ENCODE results near the gene TMCC1. TPM values are rescaled to one million over a fixed set of nuclear protein-coding genes. Genes with fewer than 3 reads are reported as not detected.

The TMCC1 gene
- total RNA-seq, 2 experiments from 2014 or later, result 17.6 to 17.8 TPM

DNA sequence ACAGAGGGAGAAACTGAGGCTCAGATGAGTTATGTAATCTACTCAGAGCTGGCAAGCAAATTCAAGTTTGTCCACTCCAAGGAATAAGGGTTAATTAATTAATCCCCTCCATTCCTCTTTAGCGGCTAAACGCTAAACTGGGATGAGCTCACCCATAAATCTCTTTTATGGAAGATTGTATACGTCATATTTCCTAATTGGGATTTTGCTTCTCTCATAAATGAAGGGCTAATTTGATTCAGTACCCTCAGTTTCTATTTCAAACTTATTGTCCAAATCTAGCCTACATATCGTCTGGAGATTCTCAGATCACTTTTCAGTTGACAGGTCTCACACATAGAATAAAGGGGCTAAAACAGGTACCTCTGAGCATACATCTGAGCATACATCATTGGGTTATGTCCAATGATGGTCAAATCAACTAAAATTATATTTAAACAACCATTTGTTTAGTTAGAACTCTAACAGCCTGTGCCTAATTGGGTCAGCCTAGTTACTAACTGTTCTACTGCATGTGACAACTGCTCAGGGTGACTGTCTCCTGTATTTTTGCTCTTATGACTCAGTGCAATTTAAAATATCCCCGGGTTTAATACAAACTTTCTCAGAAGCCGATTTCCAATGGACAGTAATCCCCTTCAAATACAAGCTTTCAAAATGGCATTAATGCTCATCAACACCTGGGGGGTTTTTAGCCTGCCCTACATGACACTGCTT is 229.4 kb downstream of the TMCC1 start:
- H3K27me3 Mint-ChIP-seq, result no peaks in the 10 kb centered on the region
- ATAC-seq (no peak), DNase-seq (no peak)
- CTCF ChIA-PET, result interaction anchor here (1.1 to 1.5 kb wide), 3 partner anchors 9 to 17 kb away, joined by 3 to 5 read pairs (median 4); no protein-coding TSS in a partner anchor
- H3K4me1 Mint-ChIP-seq, result peaks cover 2% of the 10 kb centered on the region
- no peaks in the 10 kb centered on the region for H3K36me3 Mint-ChIP-seq
- H3K4me3 Mint-ChIP-seq, result no peak overlapping the region
- no peak overlapping the region for H3K27ac Mint-ChIP-seq
- H3K9me3 Mint-ChIP-seq (ENCODE audit: low read depth), result no peaks in the 10 kb centered on the region

DNA sequence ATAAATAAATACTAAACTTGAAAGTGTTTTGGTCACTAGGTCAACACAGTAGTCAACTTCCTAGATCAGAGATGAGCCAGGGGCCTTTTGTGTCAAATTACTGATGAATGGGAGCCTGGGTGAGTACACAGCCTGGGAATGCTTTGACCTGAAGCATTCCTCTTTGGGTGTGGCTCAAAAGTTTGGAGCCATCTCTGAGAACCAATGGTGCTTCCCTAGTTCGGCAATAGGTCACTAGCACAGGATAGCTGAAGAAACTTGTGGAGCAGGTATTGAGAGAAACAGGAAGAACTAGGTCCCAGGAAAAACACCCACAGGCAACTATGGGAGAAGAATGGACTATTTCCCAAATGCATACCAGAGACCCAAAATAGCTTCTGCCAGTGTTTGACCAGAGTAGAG is 230.5 kb downstream of the TMCC1 start:
- peaks cover 1% of the 10 kb centered on the region for H3K36me3 Mint-ChIP-seq
- CTCF ChIA-PET, result interaction anchor here (1.1 kb wide), 1 partner anchor 10 kb away, joined by 3 read pairs; no protein-coding TSS in a partner anchor
- no peak overlapping the region for H3K27ac Mint-ChIP-seq

DNA sequence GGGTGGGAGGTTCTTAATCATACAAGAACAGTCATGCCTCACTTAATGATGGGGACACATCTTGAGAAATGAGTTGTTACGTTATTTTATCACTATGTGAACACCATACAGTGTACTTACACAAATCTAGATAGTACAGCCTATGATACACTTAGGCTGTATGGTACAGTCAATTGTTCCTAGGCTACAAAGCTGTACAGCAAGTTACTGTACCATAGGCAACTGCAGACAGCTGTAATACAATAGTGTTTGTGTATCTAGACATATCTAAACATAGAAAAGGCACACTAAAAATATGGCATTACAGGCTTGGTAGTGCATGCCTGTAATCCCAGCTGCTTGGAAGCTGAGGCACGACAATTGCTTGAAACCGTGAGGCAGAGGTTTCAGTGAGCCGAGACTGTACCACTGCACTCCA is 231.3 kb downstream of the TMCC1 start:
- Mint-ChIP-seq H3K9me3 (ENCODE audit: low read depth) (no peaks in the 10 kb centered on the region), H3K4me1 (peaks cover 15% of the 10 kb centered on the region), H3K4me3 (no peak overlapping the region), H3K36me3 (peaks cover 1% of the 10 kb centered on the region), H3K27ac (no peak overlapping the region), H3K27me3 (no peaks in the 10 kb centered on the region)
- CTCF ChIA-PET, result no interaction called here
- DNase-seq (no peak), ATAC-seq (no peak)

More for the DNA sequence above, 230.5 kb downstream of the TMCC1 start:
- Mint-ChIP-seq H3K4me1 (peaks cover 7% of the 10 kb centered on the region), H3K4me3 (no peak overlapping the region), H3K9me3 (ENCODE audit: low read depth) (no peaks in the 10 kb centered on the region), H3K27me3 (no peaks in the 10 kb centered on the region)
- ATAC-seq (no peak), DNase-seq (no peak)

DNA sequence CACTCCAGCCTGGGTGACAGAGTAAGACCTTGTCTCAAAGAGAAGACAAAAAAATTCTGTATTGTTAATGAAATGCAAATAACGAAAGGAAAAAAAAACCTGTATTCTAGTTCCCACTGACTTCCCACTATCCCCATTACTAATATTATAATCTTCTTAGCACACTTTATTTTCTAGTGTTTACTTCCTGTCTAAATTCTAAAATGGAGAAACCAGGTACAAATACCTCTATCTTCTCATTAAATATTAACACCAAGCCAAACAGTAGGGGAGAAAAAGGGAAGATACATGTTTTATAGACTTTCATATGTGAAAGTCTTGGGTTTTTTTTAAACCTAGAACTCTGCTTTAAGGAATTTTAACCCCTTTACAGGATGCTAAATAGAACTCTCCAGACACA is 231.7 kb downstream of the TMCC1 start:
- H3K27ac Mint-ChIP-seq, result no peak overlapping the region
- H3K27me3 Mint-ChIP-seq, result no peaks in the 10 kb centered on the region
- CTCF ChIA-PET, result no interaction called here
- peaks cover 1% of the 10 kb centered on the region for H3K36me3 Mint-ChIP-seq
- peaks cover 19% of the 10 kb centered on the region for H3K4me1 Mint-ChIP-seq
- DNase-seq (no peak), ATAC-seq (no peak)
- H3K9me3 Mint-ChIP-seq (ENCODE audit: low read depth), result no peaks in the 10 kb centered on the region
- H3K4me3 Mint-ChIP-seq, result no peak overlapping the region

DNA sequence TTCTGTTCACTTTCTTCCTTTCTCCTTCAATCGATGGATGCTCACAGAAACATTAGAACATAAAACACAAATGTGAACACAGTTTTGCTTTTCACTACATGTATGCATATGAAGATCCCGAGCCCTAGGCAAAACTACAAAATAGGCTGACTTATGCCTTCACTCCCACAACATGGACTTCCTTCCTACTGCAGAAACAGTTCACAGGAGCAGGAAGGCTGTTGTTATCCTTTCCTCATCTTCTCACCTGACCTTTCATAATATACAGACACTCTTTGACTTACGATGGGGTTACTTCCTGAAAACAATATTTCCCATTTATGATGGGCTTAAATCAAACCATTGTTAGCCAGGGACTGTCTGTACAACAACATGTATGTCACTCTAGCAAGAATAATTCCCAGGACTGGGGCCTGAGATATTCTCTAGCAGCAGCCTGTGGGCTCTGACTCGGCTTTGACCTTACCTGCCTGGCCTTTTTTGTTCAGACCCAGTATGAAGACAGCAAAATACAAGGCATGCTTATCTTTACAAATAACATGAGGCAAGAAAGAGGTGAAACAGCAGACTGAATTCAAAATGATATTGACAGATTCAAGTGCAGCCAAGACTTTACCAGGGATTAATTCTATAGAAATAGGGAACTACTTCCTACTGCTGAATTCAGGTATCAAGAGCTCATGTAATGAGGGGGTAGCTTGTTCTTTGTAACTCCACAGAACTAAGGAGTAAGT is 235.2 kb downstream of the TMCC1 start:
- peaks cover 21% of the 10 kb centered on the region for H3K4me1 Mint-ChIP-seq
- CTCF ChIA-PET, result interaction anchor here (1.0 kb wide), 2 partner anchors 9 to 15 kb away, joined by 3 read pairs; no protein-coding TSS in a partner anchor
- no peaks in the 10 kb centered on the region for H3K9me3 Mint-ChIP-seq (ENCODE audit: low read depth)
- no peak overlapping the region for H3K4me3 Mint-ChIP-seq
- ATAC-seq, result no peak
- peaks cover 1% of the 10 kb centered on the region for H3K36me3 Mint-ChIP-seq
- no peaks in the 10 kb centered on the region for H3K27me3 Mint-ChIP-seq
- no peak overlapping the region for H3K27ac Mint-ChIP-seq
- DNase-seq, result no peak

DNA sequence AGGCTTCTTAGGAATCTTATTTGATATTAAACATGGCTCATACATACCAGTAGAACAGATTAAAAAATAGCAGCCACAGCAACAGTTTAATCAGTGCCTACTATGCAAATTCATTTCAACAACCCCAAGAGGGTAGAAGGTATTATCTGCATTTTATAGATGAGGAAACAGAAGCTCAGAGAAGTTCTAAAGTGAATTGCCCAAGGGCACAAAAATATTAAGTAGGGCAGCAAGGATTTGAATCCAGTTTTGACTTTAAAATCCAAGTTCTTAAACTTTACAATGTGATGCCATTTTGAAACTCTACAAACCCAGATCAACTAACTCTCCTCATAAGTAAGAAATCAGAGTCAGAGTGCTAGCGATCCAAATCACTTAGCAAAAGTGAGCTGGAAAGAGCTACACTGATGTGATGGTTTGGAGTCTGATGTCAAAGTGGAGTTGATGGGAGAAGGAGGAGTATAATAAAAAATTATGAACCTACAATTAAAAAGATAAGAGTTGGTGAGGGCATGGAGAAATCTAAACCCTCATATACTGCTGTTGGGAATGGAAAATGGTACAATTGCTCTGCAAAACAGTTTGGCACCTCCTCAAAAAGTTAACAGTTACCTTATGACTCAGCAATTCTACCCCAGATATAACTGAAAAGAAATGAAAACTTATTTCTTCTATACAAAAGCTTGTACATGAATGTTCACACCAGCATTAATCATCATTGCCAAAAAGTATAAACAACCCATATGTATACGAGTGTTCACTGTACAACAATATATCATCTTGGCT is 236.1 kb downstream of the TMCC1 start:
- Mint-ChIP-seq H3K4me1 (peaks cover 21% of the 10 kb centered on the region), H3K27ac (peak overlapping the region; percentile 5), H3K4me3 (no peak overlapping the region), H3K27me3 (no peaks in the 10 kb centered on the region), H3K36me3 (peaks cover 1% of the 10 kb centered on the region), H3K9me3 (ENCODE audit: low read depth) (no peaks in the 10 kb centered on the region)
- CTCF ChIA-PET, result interaction anchor here (1.0 kb wide), 1 partner anchor 16 kb away, joined by 3 read pairs; no protein-coding TSS in a partner anchor
- DNase-seq (no peak), ATAC-seq (peak; percentile 36)

DNA sequence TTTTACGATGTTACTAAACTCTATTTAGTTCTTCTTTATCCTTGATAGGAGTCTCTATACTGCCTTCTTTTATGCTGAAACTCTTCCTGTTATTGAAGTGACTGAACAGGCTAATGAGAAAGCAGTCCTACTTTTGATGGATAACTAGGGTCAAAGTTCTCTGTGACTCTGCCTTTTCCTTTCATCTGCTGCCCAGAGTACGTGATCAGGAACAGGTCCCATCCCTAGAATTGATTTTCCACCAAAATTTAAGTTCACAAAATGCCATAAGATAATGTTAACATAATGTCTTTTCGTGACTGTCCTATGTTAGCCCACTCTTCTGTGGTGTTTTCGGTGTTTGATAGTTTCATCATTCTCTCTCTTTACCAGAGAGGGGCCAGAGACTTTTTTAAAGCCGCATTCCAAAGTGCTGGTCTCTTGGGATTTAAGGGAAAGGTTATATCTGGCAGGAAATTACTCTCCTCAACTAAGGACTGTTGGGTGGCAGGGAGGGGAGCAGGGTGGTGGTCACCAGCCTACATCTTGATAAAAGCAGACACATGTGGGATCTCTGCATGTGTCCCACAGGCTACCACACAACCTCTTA is 236.8 kb downstream of the TMCC1 start:
- CTCF ChIA-PET, result interaction anchor here (1.0 kb wide), 1 partner anchor 16 kb away, joined by 3 read pairs; no protein-coding TSS in a partner anchor
- no peaks in the 10 kb centered on the region for H3K27me3 Mint-ChIP-seq

DNA sequence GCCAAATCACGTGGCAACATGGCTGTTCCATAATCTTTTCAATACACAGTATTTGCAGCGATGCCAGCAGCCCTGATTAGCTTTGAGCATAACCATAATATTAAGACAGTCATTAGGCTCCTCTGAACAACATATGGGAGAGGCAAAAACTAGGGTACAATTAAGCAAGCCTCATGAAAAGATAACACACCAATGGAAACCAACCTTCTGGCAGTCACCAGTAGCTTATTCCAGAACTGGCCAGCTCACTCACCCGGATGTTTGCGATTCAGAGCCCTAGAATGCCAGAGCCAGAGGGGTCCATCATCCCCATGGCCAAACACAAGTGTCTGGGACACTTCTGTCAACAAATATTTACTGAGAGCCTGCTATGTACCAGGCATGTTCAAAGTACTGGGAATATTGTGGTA is 238.2 kb downstream of the TMCC1 start:
- Mint-ChIP-seq H3K4me3 (no peak overlapping the region), H3K9me3 (ENCODE audit: low read depth) (no peaks in the 10 kb centered on the region), H3K36me3 (peaks cover 1% of the 10 kb centered on the region), H3K4me1 (peaks cover 21% of the 10 kb centered on the region), H3K27ac (no peak overlapping the region), H3K27me3 (no peaks in the 10 kb centered on the region)
- no peak for DNase-seq
- CTCF ChIA-PET, result interaction anchor here (1.0 kb wide), 1 partner anchor 165 kb away, joined by 3 read pairs; no protein-coding TSS in a partner anchor
- ATAC-seq, result no peak

More for the DNA sequence above, 236.8 kb downstream of the TMCC1 start:
- no peak for ATAC-seq
- no peak for DNase-seq
- Mint-ChIP-seq H3K4me3 (no peak overlapping the region), H3K27ac (no peak overlapping the region), H3K36me3 (peaks cover 1% of the 10 kb centered on the region), H3K4me1 (peaks cover 21% of the 10 kb centered on the region), H3K9me3 (ENCODE audit: low read depth) (no peaks in the 10 kb centered on the region)

DNA sequence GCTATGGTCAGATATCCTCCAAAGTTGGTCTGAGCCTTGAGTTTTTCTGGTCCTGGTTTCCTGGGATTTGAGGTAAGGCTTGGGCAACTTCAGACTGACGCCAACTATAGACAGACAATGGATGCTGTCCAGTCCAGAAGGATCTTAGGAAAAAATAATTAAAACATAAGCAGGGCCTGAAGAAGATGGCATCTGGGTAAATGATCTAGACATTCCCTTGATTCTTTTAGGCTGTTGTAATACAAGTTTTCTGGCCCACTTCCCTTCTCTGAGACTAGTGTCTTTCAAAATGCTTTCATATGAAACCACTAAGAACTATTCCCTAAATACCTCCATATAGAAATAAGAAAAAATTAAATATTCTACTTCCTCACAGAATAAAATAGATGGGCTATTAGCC is 239.4 kb downstream of the TMCC1 start:
- peaks cover 21% of the 10 kb centered on the region for H3K4me1 Mint-ChIP-seq
- DNase-seq (no peak), ATAC-seq (no peak)
- no peaks in the 10 kb centered on the region for H3K9me3 Mint-ChIP-seq (ENCODE audit: low read depth)
- CTCF ChIA-PET, result interaction anchor here (0.6 to 0.7 kb wide), 2 partner anchors 109 to 171 kb away, joined by 3 read pairs; no protein-coding TSS in a partner anchor
- no peak overlapping the region for H3K27ac Mint-ChIP-seq
- H3K4me3 Mint-ChIP-seq, result no peak overlapping the region
- peaks cover 1% of the 10 kb centered on the region for H3K36me3 Mint-ChIP-seq
- H3K27me3 Mint-ChIP-seq, result no peaks in the 10 kb centered on the region

DNA sequence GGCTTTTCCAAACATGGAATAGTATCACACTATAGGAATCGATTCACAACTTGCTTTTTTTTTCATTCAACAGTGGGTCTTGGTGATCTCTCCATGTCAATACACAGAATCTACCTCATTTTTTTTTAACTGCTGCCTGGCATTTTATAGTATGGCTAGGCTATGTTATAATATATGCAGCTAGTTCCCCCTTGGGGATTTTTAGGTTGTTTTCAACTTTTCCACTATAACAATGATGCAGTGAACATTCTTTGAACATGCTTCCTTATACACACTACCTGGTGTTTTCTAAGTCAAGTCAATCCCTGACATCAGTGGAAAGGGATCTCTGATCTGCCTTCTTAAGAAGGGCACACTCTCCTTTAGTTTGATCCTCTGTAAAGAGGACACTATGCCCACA is 240.5 kb downstream of the TMCC1 start:
- Mint-ChIP-seq H3K27ac (no peak overlapping the region), H3K27me3 (peaks cover 4% of the 10 kb centered on the region), H3K4me3 (no peak overlapping the region), H3K9me3 (ENCODE audit: low read depth) (no peaks in the 10 kb centered on the region), H3K36me3 (no peaks in the 10 kb centered on the region), H3K4me1 (peaks cover 16% of the 10 kb centered on the region)
- CTCF ChIA-PET, result no interaction called here
- ATAC-seq, result no peak
- no peak for DNase-seq

DNA sequence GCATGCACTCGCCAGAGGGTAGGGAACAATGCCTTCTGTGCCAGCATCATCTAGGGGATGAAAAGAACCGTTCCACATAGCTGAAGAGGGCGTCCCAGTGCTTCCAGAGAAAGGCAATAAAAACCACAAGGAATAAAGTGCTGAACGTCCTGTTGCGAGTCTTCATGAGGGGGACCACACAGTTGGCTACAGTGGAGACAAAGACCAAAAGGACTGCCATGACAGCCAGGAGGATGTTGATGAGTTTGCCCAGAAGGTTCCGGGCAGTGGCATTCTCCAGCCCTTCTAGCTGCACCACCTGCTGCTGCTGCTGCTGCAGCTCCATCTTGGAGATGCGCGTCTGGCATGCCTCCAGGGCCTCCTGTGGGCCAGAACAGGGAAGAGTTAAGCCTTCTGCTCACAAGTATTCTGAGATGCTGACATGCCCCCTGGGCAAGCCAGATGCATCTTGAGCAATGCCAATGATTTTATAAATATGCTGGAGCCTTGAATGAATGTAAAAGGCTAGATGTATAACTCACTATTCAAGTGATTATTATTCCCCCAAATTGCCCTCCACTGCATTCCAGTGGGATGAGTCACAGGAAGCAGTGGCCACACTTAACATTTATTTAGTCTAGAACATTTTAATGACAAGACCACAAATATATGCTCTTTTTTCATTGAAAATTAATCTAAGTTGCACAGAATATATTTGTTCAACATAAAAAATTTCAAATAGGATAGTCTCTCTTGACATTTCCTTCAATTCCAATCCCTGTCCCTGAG is 241.9 kb downstream of the TMCC1 start:
- CTCF ChIA-PET, result no interaction called here
- DNase-seq (no peak), ATAC-seq (no peak)
- no peaks in the 10 kb centered on the region for H3K36me3 Mint-ChIP-seq
- H3K27ac Mint-ChIP-seq, result no peak overlapping the region
- H3K4me3 Mint-ChIP-seq, result no peak overlapping the region
- H3K9me3 Mint-ChIP-seq (ENCODE audit: low read depth), result no peaks in the 10 kb centered on the region
- peaks cover 4% of the 10 kb centered on the region for H3K27me3 Mint-ChIP-seq
- peaks cover 2% of the 10 kb centered on the region for H3K4me1 Mint-ChIP-seq

DNA sequence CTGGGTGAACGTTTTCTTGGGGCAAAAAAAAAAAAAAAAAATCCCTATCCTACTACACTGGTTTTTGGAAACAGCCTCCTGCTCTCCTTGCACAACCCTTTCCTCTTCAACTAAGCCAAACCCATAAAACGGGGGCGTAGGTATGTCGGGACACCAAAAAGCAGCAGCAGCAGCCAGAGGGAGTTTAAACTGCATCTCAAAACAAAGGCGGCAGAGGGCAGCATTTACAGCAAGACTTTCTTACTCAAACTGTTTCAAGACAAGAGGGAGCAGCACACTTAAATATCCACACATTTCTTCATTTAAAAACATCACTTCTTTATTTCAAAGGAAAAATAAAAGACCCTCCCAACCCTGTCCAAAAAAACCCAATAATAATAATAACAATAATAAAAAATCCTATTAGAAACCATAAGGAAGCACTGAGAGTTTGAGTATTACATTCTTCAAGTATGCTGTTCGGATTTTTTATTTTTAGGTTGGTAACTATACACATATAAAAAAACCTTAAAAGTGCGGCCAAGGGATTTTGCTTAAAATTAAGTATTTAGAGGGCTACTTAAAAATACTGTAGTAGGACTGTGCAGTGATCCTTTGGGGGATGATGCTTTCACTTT is 243.1 kb downstream of the TMCC1 start:
- Mint-ChIP-seq H3K9me3 (ENCODE audit: low read depth) (no peaks in the 10 kb centered on the region), H3K27ac (no peak overlapping the region), H3K27me3 (peaks cover 5% of the 10 kb centered on the region), H3K4me3 (no peak overlapping the region), H3K4me1 (peaks cover 2% of the 10 kb centered on the region), H3K36me3 (no peaks in the 10 kb centered on the region)
- CTCF ChIA-PET, result interaction anchor here (0.7 to 1.9 kb wide), 9 partner anchors 8 to 680 kb away, joined by 3 to 6 read pairs (median 3); no protein-coding TSS in a partner anchor
- ATAC-seq (peak; percentile 64), DNase-seq (peak; percentile 78)

Measured in activated CD8-positive, alpha-beta memory T cell treated with anti-CD3 and anti-CD28 coated beads, Interleukin-2, amount 10 ng/mL, durations not matched to agents 7 days and 5 days (primary cell).